ENCODE measurements around the gene CST7. TPM values are rescaled to one million over a fixed set of nuclear protein-coding genes. Genes with fewer than 3 reads are reported as not detected.

Gene CST7
- total RNA-seq, 4 donors from 2014 or later: 2.5 to 6.1 (median 4.1) TPM

- H3K9me3 ChIP-seq: no peaks in the 10 kb centered on the region
- H3K4me1 ChIP-seq: no peaks in the 10 kb centered on the region
- no peak for TF ChIP-seq POLR2A (IDR thresholded peaks at IDR 0.05)
- no peak for TF ChIP-seq CTCF (IDR thresholded peaks at IDR 0.05)
- no peak overlapping the region for H3K27ac ChIP-seq
- intact Hi-C loops (cut with DNase I): no loop called here
- WGBS, 2 donors: 89 to 90% methylated on average over 6 to 16 of the region's 19 CpGs
- H3K4me3 ChIP-seq: no peak overlapping the region
- no peaks in the 10 kb centered on the region for H3K27me3 ChIP-seq
- H3K36me3 ChIP-seq: peaks cover 15 to 94% (median 21%) of the 10 kb centered on the region in 3 donors
- DNase-seq: no peak
Measured at GRCh38 chr20:24969186-24970029, 20.3 kb downstream of the CST7 start.

GRCh38 chr20:24970030-24970553 is 21.0 kb downstream of the CST7 start:
- H3K27me3 ChIP-seq: no peaks in the 10 kb centered on the region
- TF ChIP-seq CTCF (IDR thresholded peaks at IDR 0.05) (no peak), POLR2A (IDR thresholded peaks at IDR 0.05) (no peak)
- no peak for DNase-seq
- H3K36me3 ChIP-seq: peaks cover 15 to 89% (median 21%) of the 10 kb centered on the region in 3 donors
- 89 to 93% methylated on average over 5 of the region's 5 CpGs for WGBS, 2 donors
- H3K4me3 ChIP-seq: no peak overlapping the region
- no peak overlapping the region for H3K27ac ChIP-seq
- H3K9me3 ChIP-seq: no peaks in the 10 kb centered on the region
- intact Hi-C loops (cut with DNase I): no loop called here
- no peaks in the 10 kb centered on the region for H3K4me1 ChIP-seq

GRCh38 chr20:24970754-24971153 is 21.7 kb downstream of the CST7 start:
- WGBS, 2 donors: 85 to 90% methylated on average over 5 to 8 of the region's 8 CpGs
- TF ChIP-seq CTCF (IDR thresholded peaks at IDR 0.05) (no peak), POLR2A (IDR thresholded peaks at IDR 0.05) (no peak)
- intact Hi-C loops (cut with DNase I): no loop called here
- Histone ChIP-seq H3K4me3 (no peak overlapping the region), H3K27ac (no peak overlapping the region), H3K27me3 (no peaks in the 10 kb centered on the region), H3K4me1 (no peaks in the 10 kb centered on the region), H3K36me3 (peaks cover 15 to 89% (median 21%) of the 10 kb centered on the region in 3 donors), H3K9me3 (peaks cover 0 to 1% (median 0%) of the 10 kb centered on the region in 3 donors)
- DNase-seq: no peak

- no peaks in the 10 kb centered on the region for H3K4me1 ChIP-seq
- TF ChIP-seq POLR2A (IDR thresholded peaks at IDR 0.05) (no peak), CTCF (IDR thresholded peaks at IDR 0.05) (no peak)
- H3K36me3 ChIP-seq: peaks cover 11 to 89% (median 21%) of the 10 kb centered on the region in 3 donors
Measured at GRCh38 chr20:24971376-24972101, 22.5 kb downstream of the CST7 start.

More at GRCh38 chr20:24971376-24972101, 22.5 kb downstream of the CST7 start:
- Histone ChIP-seq H3K27me3 (no peaks in the 10 kb centered on the region), H3K9me3 (peaks cover 0 to 3% (median 0%) of the 10 kb centered on the region in 3 donors), H3K4me3 (no peak overlapping the region), H3K27ac (no peak overlapping the region)
- no peak for DNase-seq
- 81 to 90% methylated on average over 5 to 6 of the region's 6 CpGs for WGBS, 2 donors
- intact Hi-C loops (cut with DNase I): no loop called here

Data from esophagus squamous epithelium (tissue), 5 donors.